ENCODE measurements around the gene PLXNC1. TPM values are rescaled to one million over a fixed set of nuclear protein-coding genes. Genes with fewer than 3 reads are reported as not detected.
A peak's percentile ranks its signal among the peaks of the same experiment; 100 is the strongest.

PLXNC1 gene
- total and polyA plus RNA-seq, 9 of the 15 experiments (the other 6 are each of a cell fraction or from before 2014, with no cell fraction given), result 0.08 to 0.87 (median 0.28) TPM

- TF ChIP-seq NR4A1 (CRISPR knock-in tag; IDR thresholded peaks at IDR 0.05), result no peak
- no peak for TF ChIP-seq NR4A1 (tag; IDR thresholded peaks at IDR 0.05)
- TF ChIP-seq TAL1 (IDR thresholded peaks at IDR 0.05), result no peak
- TF ChIP-seq MTA2 (IDR thresholded peaks at IDR 0.05; ENCODE audit: low read depth), result no peak
- no peak for TF ChIP-seq HNRNPK (IDR thresholded peaks at IDR 0.05; ENCODE audit: low read depth, low read length, poor library complexity, severe bottlenecking)
- no peak for TF ChIP-seq ZNF699 (CRISPR knock-in tag; IDR thresholded peaks at IDR 0.05; ENCODE audit: insufficient replicate concordance)
- TF ChIP-seq, protein P1, sequence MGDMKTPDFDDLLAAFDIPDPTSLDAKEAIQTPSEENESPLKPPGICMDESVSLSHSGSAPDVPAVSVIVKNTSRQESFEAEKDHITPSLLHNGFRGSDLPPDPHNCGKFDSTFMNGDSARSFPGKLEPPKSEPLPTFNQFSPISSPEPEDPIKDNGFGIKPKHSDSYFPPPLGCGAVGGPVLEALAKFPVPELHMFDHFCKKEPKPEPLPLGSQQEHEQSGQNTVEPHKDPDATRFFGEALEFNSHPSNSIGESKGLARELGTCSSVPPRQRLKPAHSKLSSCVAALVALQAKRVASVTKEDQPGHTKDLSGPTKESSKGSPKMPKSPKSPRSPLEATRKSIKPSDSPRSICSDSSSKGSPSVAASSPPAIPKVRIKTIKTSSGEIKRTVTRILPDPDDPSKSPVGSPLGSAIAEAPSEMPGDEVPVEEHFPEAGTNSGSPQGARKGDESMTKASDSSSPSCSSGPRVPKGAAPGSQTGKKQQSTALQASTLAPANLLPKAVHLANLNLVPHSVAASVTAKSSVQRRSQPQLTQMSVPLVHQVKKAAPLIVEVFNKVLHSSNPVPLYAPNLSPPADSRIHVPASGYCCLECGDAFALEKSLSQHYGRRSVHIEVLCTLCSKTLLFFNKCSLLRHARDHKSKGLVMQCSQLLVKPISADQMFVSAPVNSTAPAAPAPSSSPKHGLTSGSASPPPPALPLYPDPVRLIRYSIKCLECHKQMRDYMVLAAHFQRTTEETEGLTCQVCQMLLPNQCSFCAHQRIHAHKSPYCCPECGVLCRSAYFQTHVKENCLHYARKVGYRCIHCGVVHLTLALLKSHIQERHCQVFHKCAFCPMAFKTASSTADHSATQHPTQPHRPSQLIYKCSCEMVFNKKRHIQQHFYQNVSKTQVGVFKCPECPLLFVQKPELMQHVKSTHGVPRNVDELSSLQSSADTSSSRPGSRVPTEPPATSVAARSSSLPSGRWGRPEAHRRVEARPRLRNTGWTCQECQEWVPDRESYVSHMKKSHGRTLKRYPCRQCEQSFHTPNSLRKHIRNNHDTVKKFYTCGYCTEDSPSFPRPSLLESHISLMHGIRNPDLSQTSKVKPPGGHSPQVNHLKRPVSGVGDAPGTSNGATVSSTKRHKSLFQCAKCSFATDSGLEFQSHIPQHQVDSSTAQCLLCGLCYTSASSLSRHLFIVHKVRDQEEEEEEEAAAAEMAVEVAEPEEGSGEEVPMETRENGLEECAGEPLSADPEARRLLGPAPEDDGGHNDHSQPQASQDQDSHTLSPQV (IDR thresholded peaks at IDR 0.05), result peak; percentile 42; the same call in 1 of the 2 replicates
- no peak for TF ChIP-seq ZNF57 (CRISPR knock-in tag; IDR thresholded peaks at IDR 0.05)
- peak; percentile 35; the same call in 1 of the 2 replicates for TF ChIP-seq C11orf30 (IDR thresholded peaks at IDR 0.05; ENCODE audit: low read depth)
- TF ChIP-seq ZBTB12 (CRISPR knock-in tag; IDR thresholded peaks at IDR 0.05), result no peak
- TF ChIP-seq, protein P2, sequence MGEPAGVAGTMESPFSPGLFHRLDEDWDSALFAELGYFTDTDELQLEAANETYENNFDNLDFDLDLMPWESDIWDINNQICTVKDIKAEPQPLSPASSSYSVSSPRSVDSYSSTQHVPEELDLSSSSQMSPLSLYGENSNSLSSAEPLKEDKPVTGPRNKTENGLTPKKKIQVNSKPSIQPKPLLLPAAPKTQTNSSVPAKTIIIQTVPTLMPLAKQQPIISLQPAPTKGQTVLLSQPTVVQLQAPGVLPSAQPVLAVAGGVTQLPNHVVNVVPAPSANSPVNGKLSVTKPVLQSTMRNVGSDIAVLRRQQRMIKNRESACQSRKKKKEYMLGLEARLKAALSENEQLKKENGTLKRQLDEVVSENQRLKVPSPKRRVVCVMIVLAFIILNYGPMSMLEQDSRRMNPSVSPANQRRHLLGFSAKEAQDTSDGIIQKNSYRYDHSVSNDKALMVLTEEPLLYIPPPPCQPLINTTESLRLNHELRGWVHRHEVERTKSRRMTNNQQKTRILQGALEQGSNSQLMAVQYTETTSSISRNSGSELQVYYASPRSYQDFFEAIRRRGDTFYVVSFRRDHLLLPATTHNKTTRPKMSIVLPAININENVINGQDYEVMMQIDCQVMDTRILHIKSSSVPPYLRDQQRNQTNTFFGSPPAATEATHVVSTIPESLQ (CRISPR knock-in tag; IDR thresholded peaks at IDR 0.05), result no peak
- peak; percentile 59 to 66 for TF ChIP-seq NRF1 (conservative IDR thresholded peaks at IDR 0.05 in 1 of 2, IDR thresholded peaks at IDR 0.05 in 1 of 2)
- TF ChIP-seq BRCA1 (IDR thresholded peaks at IDR 0.05), result no peak
- TF ChIP-seq BRCA1 (CRISPR knock-in tag; IDR thresholded peaks at IDR 0.05), result no peak
- peak; percentile 24; the same call in 1 of the 2 replicates for TF ChIP-seq L3MBTL2 (IDR thresholded peaks at IDR 0.05)
- TF ChIP-seq, protein P3, sequence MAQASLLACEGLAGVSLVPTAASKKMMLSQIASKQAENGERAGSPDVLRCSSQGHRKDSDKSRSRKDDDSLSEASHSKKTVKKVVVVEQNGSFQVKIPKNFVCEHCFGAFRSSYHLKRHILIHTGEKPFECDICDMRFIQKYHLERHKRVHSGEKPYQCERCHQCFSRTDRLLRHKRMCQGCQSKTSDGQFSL (CRISPR knock-in tag; IDR thresholded peaks at IDR 0.05), result no peak
- TF ChIP-seq, protein P3 (tag; IDR thresholded peaks at IDR 0.05), result no peak
- TF ChIP-seq CEBPG (CRISPR knock-in tag; IDR thresholded peaks at IDR 0.05), result no peak
- TF ChIP-seq CEBPG (tag; conservative IDR thresholded peaks at IDR 0.05 in 1 of 2, IDR thresholded peaks at IDR 0.05 in 1 of 2), result no peak
Observed at GRCh38 chr12:94203796-94204195, 55.4 kb downstream of the PLXNC1 start (continued).

Data from K562 (cell line).